K562 treated with DMSO at 1 percent for 4 hours (cell line): ENCODE measurements around the gene SHD. TPM values are rescaled to one million over a fixed set of nuclear protein-coding genes. Genes with fewer than 3 reads are reported as not detected.

Experiments used
- total RNA-seq: library from RNA; unstranded; fragments of 300-600 nt; gene quantifications from 2 replicates; pipeline ENCODE4 v1.2.3, GENCODE V29; 2022; ENCODE audit not compliant: insufficient read depth

SHD gene
- total RNA-seq, result 0.55 and 1.1 TPM in 2 replicates

DNA sequence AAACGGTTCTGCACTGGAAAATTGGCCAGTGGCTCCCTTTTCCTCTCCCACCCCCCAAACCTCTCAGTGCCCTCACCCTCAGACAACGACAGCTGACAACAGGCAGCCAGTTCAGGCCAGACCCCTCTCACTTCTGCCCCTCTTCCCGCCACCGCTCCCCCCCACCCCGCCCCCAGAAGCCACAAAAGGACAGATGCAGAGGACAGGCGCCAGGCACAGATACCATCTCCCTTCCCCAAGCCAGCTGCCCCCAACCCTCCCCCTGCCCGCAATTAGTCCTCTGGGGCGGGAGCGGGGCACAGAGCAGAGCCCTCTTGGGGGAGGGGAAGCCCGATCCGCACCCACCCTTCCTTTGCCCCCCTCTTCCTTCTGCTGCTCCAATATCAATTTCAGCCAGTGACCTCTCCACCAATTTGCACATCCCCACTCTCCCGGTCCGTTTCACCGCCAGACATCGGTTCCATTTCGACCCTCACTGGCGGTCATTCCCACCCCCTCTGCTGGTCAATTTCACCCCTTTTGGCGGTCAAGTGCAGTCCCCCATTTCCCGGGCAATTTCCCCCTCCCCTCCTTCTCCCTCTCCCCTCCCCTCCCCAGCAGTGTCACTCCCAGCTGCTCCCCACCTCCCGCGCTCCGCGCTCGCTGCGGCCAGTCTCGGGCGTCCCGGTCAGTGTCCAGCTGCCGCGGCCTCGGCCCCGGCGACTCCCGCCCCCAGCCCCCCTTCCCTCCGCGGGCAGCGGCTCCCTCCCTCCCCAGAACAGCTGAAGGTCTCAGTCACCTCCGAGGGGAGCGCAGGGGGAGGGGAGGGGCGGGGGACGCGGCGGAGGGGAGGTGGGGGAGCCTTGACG, at the start of gene SHD:
SHD (plus strand) TSS at position 848 of the 848 bp plus-strand sequence. CDS start 798 bp downstream, outside the sequence.

DNA sequence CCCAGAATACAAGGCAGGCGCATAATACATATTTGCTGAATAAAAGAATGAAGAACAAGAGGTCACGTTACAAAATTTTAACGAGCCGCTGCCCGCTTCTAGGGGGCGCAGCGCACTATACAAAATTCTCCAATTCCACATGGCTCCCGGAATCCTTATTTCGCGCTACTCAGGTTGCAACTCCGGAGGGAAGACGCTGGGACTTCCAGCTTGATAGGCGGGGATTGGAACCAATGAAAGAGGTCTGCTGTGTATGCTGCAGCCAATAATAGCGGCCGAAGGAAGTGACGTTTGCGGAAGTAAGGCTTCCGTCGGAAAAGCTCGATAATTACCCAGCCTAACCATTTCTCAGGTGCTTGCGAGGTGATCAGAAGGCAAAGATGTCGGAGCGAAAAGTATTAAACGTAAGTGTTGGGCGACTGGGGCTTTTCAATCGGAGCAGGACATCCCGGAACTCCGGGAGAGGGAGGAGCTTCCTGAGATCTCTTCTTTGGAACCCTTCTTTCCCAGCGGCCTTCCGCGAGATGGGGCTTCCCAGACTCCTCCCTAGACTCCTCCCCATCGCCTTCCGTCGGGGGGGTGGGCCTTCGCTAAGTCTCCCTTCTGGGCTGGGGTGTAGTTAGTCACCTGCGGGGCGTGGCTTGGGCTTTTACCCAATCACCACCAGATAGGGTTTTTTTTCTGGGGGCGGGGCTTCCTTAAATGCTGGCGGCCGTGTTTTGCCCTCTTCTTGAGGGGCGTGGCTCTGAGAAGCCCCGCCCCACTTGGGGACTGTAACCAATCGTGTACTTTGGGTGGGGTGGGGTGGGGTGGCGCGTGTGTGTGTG, 32.1 kb upstream of the SHD start, which contains the start of gene YJU2:
YJU2 (plus strand) TSS at position 314 of the 827 bp plus-strand sequence; CDS start at position 381, 67 bp downstream.

DNA sequence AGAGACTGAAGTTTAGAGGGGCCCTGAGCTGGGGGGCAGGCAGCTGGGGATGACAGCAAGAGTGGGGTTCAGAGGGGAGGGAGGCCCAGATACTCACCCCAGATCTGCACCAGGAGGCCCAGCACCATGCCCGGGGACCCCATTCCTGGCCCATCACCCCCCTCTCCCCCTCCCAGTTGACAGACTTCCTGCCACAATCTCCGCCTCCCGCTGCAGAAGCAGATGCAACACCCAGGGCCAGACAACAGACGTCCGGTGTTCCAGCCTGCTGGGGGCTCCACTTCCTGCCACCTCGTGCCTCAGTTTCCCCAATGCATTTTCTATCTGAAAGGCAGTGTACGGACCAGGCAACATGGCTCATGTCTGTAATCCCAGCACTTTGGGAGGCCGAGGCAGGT, 23.2 kb downstream of the SHD start, which contains the start of gene TMIGD2:
TMIGD2 (minus strand) TSS at position 147 of the 398 bp plus-strand sequence; CDS start at position 143, 4 bp downstream.

DNA sequence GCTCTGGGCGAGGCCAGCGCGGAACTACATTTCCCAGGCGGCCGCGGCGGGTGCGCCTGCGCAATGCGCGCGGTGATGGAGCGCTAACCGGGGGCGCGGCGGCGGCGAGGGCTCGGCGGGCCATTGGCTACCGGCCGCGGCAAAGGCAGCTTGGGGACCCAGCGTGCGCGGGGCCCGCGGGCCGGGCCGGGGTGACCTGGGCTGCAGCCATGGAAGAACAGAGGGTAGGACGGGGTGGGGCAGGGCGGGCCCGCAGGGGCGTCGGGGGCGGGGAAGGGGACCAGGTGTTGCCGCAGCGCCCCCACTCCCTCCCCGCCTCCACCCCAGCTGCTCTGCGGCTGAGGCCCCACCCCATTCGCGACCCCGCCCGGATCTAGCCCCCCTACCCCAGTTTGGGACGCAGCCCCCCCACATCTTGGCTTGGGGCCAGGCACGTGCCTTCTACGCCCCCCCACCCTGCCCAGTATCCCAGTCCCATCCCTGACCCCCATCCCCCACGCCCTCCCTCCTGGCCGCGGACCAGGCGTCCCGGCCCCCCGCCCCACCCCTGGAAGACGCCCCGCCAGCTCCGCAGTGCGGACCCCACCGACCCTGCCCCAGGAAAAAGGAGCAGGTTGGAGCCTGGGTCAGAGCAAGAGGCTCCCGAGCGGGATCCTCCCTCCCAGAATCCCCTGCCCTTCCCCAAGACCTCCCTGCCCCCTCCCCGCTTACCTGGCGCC, 25.6 kb downstream of the SHD start, which contains the start of gene FSD1:
FSD1 (plus strand) TSS at position 61 of the 719 bp plus-strand sequence; CDS start at position 210, 149 bp downstream.

GRCh38 chr19:4338441-4339355, 59.6 kb downstream of the SHD start, which contains the start of gene STAP2:
Gene STAP2 (minus strand): TSS chr19:4338827. CDS start chr19:4338753, 74 bp downstream.

Other genes with a start within 250 kb of the SHD start
- gene ZBTB7A, start 212.4 kb upstream of the SHD start, total RNA-seq, result 20.1 and 27.7 TPM in 2 replicates
- gene MAP2K2, start 155.1 kb upstream of the SHD start, total RNA-seq, result 283 and 292 TPM in 2 replicates
- not detected in 2 replicates for gene CREB3L3, start 125.6 kb upstream of the SHD start, total RNA-seq
- 30.7 and 40.3 TPM in 2 replicates for gene SIRT6, start 96.7 kb upstream of the SHD start, total RNA-seq
- 0.24 and 0.30 TPM in 2 replicates for gene ANKRD24, start 96.6 kb upstream of the SHD start, total RNA-seq
- 0.85 TPM in 1 of 2 replicates, not detected in the other for gene EBI3, start 49.7 kb upstream of the SHD start, total RNA-seq
- 25.6 and 27.0 TPM in 2 replicates for gene YJU2, start 32.2 kb upstream of the SHD start, total RNA-seq
- not detected in 2 replicates for gene TMIGD2, start 23.1 kb downstream of the SHD start, total RNA-seq
- gene FSD1, start 25.3 kb downstream of the SHD start, total RNA-seq, result 0.74 and 0.93 TPM in 2 replicates
- 0.70 and 0.85 TPM in 2 replicates for gene STAP2, start 59.6 kb downstream of the SHD start, total RNA-seq
- 12.9 and 15.1 TPM in 2 replicates for gene MPND, start 64.3 kb downstream of the SHD start, total RNA-seq
- gene SH3GL1, start 121.3 kb downstream of the SHD start, total RNA-seq, result 77.3 and 84.6 TPM in 2 replicates
- 58.3 and 66.5 TPM in 2 replicates for gene CHAF1A, start 123.4 kb downstream of the SHD start, total RNA-seq
- gene UBXN6, start 178.5 kb downstream of the SHD start, total RNA-seq, result 120 and 153 TPM in 2 replicates
- 38.3 and 46.6 TPM in 2 replicates for gene HDGFL2, start 193.0 kb downstream of the SHD start, total RNA-seq
- gene PLIN4, start 239.2 kb downstream of the SHD start, total RNA-seq, result 0.22 and 0.23 TPM in 2 replicates